Measurements from ENCODE around the gene KRT2. TPM values are rescaled to one million over a fixed set of nuclear protein-coding genes. Genes with fewer than 3 reads are reported as not detected.

Gene KRT2
- total and polyA plus RNA-seq, 7 donors: 0.38 TPM; not detected in 6

DNA sequence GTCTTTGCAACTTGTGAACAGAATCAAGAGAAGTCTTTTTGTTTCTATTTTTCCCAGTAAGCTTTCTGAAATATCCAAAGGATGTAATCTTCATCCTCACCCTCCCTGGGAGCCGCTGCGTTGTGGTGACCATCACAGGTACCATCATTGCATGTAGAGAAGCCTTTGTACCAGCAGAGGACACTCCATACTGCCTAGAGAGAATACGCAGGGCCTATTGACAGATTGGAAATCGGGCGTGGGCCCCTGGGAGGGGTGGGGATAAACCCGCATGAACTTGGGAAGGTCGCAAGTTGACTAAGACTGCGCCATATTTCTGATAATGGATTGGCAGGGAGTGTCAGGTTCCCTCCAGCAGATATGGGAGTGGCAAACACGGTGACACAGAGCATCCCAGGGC is 15.5 kb upstream of the KRT2 start:
- DNase-seq: no peak
- H3K36me3 ChIP-seq: no peaks in the 10 kb centered on the region
- H3K27me3 ChIP-seq: peaks cover 0 to 9% (median 8%) of the 10 kb centered on the region in 3 donors
- WGBS, 2 donors: 34 to 66% methylated on average over 9 of the region's 9 CpGs
- no peaks in the 10 kb centered on the region for H3K9me3 ChIP-seq
- no peak overlapping the region for H3K27ac ChIP-seq
- TF ChIP-seq POLR2AphosphoS5 (IDR thresholded peaks at IDR 0.05): no peak
- TF ChIP-seq POLR2A (IDR thresholded peaks at IDR 0.05): no peak
- TF ChIP-seq, protein P1, sequence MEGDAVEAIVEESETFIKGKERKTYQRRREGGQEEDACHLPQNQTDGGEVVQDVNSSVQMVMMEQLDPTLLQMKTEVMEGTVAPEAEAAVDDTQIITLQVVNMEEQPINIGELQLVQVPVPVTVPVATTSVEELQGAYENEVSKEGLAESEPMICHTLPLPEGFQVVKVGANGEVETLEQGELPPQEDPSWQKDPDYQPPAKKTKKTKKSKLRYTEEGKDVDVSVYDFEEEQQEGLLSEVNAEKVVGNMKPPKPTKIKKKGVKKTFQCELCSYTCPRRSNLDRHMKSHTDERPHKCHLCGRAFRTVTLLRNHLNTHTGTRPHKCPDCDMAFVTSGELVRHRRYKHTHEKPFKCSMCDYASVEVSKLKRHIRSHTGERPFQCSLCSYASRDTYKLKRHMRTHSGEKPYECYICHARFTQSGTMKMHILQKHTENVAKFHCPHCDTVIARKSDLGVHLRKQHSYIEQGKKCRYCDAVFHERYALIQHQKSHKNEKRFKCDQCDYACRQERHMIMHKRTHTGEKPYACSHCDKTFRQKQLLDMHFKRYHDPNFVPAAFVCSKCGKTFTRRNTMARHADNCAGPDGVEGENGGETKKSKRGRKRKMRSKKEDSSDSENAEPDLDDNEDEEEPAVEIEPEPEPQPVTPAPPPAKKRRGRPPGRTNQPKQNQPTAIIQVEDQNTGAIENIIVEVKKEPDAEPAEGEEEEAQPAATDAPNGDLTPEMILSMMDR (IDR thresholded peaks at IDR 0.05): no peak
- TF ChIP-seq EP300 (IDR thresholded peaks at IDR 0.05): no peak
- intact Hi-C loops (cut with DNase I): no loop called here
- H3K4me3 ChIP-seq: no peak overlapping the region
- no peaks in the 10 kb centered on the region for H3K4me1 ChIP-seq

DNA sequence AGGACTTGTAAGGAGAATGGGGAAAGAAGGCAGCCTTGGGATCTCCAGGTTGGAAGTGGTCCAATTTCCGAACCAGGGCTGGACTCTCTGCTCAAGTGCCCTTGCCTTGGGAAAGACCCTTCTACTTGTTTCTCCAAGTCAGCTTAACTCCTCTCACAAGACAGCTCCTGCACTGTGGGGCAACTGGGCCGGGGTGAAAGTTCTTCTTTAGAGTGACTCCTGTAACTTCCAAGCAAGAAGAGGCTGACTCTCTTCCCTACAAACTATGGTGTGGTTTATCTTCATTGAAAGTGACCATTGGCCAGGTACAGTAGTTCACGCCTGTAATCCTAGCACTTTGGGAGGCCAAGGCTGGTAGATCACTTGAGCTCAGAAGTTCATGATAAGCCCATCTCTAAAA is 14.5 kb upstream of the KRT2 start:
- WGBS, 2 donors: 69 to 85% methylated on average over 3 of the region's 3 CpGs

GRCh38 chr12:52663420-52663819 is 11.4 kb upstream of the KRT2 start:
- Histone ChIP-seq H3K36me3 (no peaks in the 10 kb centered on the region), H3K27me3 (peaks cover 0 to 9% (median 8%) of the 10 kb centered on the region in 3 donors), H3K4me1 (no peaks in the 10 kb centered on the region), H3K4me3 (no peak overlapping the region), H3K27ac (no peak overlapping the region), H3K9me3 (no peaks in the 10 kb centered on the region)
- TF ChIP-seq POLR2A (IDR thresholded peaks at IDR 0.05) (no peak), POLR2AphosphoS5 (IDR thresholded peaks at IDR 0.05) (no peak), EP300 (IDR thresholded peaks at IDR 0.05) (no peak)
- TF ChIP-seq, protein P1 (IDR thresholded peaks at IDR 0.05): no peak
- intact Hi-C loops (cut with DNase I): no loop called here
- no peak for DNase-seq

More for the DNA sequence above, 14.5 kb upstream of the KRT2 start:
- no peak overlapping the region for H3K27ac ChIP-seq
- no peaks in the 10 kb centered on the region for H3K4me1 ChIP-seq
- no peaks in the 10 kb centered on the region for H3K9me3 ChIP-seq
- TF ChIP-seq, protein P1 (IDR thresholded peaks at IDR 0.05): no peak
- peaks cover 0 to 9% (median 8%) of the 10 kb centered on the region in 3 donors for H3K27me3 ChIP-seq
- no peak for DNase-seq
- intact Hi-C loops (cut with DNase I): no loop called here
- no peak overlapping the region for H3K4me3 ChIP-seq
- no peaks in the 10 kb centered on the region for H3K36me3 ChIP-seq

DNA sequence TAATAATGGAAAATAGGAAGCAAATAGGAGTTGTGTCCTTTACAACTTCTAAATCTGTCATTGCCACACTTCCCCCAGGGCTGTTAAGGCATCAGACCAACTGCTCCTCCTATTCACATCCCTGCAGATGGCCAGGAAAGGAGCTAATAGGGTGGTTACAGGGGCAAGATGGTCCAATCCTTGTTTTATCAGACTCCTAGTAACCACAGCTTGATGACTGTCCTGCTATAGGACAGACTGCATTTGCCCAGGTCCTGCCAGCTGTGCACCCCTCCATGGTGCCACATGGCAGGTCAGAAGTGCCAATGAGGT is 10.9 kb upstream of the KRT2 start:
- no peaks in the 10 kb centered on the region for H3K9me3 ChIP-seq
- TF ChIP-seq POLR2A (IDR thresholded peaks at IDR 0.05) (no peak), EP300 (IDR thresholded peaks at IDR 0.05) (no peak), POLR2AphosphoS5 (IDR thresholded peaks at IDR 0.05) (no peak)
- TF ChIP-seq, protein P1 (IDR thresholded peaks at IDR 0.05): no peak
- H3K4me1 ChIP-seq: no peaks in the 10 kb centered on the region
- peaks cover 0 to 9% (median 8%) of the 10 kb centered on the region in 3 donors for H3K27me3 ChIP-seq
- intact Hi-C loops (cut with DNase I): no loop called here
- H3K36me3 ChIP-seq: no peaks in the 10 kb centered on the region
- H3K4me3 ChIP-seq: no peak overlapping the region
- DNase-seq: no peak
- no peak overlapping the region for H3K27ac ChIP-seq

- DNase-seq: no peak
- H3K27me3 ChIP-seq: peaks cover 0 to 9% (median 8%) of the 10 kb centered on the region in 3 donors
- TF ChIP-seq POLR2A (IDR thresholded peaks at IDR 0.05): no peak
- TF ChIP-seq, protein P1 (IDR thresholded peaks at IDR 0.05): no peak
- TF ChIP-seq POLR2AphosphoS5 (IDR thresholded peaks at IDR 0.05): no peak
- TF ChIP-seq EP300 (IDR thresholded peaks at IDR 0.05): no peak
- H3K4me3 ChIP-seq: no peak overlapping the region
- 76 to 86% methylated on average over 10 of the region's 10 CpGs for WGBS, 2 donors
- no peaks in the 10 kb centered on the region for H3K4me1 ChIP-seq
- H3K27ac ChIP-seq: no peak overlapping the region
- H3K9me3 ChIP-seq: no peaks in the 10 kb centered on the region
- no peaks in the 10 kb centered on the region for H3K36me3 ChIP-seq
- intact Hi-C loops (cut with DNase I): no loop called here
These were observed 10.3 kb upstream of the KRT2 start for GRCh38 chr12:52662093-52662917.
